GM21360 (cell line): ENCODE measurements around the gene IDUA.

Experiments used
- ATAC-seq: cut with Tn5 transposase; IDR thresholded peaks from one replicate; pipeline ENCODE4 v1.9.1; 2021; ENCODE audit warnings: mild to moderate bottlenecking, moderate library complexity; ENCODE audit not compliant: unreplicated experiment

IDUA gene

GRCh38 chr4:955931-956381 is 30.9 kb upstream of the IDUA start:
- no peak for ATAC-seq

DNA sequence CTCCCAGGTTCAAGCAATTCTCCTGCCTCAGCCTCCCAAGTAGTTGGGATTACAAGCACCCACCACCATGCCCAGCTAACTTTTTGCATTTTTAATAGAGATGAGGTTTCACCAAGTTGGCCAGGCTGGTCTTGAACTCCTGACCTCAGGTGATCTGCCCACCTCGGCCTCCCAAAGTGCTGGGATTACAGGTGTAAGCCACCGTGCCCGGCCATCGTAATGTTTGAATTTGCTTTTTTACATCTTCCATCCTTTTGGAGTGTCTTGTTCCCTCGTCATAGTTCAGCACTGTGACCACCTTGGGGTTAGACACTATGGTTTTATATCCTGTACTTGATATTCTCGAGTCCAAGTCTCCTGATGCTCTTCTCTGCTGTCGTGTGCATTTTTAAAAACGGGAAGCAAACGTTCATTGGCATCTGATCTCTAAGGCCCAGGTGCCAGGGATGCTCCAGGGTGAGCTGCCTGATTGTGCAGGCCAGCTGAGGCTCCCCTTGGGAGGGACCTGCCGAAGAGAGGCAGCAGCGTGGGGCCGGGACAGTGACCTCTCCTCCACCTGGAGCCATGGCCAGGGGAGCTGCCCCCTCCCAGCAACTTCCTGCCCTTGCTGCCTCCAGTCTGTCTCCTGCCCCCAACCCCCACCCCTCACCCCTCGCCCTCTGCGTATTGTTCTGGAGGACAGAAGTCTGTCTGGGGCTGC is 30.2 kb upstream of the IDUA start:
- no peak for ATAC-seq

GRCh38 chr4:957231-957580 is 29.6 kb upstream of the IDUA start:
- ATAC-seq = no peak

DNA sequence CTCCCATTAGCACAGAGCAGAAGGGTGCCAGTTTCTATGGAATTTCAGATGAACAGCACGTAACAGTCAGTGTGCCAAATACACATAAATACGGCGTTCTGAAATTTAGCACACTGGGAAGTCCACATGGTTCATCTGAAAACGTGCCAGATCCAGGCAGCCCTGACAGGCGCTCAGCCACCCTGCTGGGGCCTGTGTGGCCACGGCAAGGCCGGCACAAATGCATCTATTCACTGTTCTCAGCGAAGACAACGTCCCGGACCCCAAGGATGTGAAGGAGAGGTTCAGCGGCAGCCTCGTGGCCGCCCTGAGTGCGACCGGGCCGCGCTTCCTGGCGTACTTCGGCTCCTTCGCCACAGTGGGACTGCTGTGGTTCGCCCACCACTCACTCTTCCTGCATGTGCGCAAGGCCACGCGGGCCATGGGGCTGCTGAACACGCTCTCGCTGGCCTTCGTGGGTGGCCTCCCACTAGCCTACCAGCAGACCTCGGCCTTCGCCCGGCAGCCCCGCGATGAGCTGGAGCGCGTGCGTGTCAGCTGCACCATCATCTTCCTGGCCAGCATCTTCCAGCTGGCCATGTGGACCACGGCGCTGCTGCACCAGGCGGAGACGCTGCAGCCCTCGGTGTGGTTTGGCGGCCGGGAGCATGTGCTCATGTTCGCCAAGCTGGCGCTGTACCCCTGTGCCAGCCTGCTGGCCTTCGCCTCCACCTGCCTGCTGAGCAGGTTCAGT is 29.1 kb upstream of the IDUA start:
- ATAC-seq = no peak

DNA sequence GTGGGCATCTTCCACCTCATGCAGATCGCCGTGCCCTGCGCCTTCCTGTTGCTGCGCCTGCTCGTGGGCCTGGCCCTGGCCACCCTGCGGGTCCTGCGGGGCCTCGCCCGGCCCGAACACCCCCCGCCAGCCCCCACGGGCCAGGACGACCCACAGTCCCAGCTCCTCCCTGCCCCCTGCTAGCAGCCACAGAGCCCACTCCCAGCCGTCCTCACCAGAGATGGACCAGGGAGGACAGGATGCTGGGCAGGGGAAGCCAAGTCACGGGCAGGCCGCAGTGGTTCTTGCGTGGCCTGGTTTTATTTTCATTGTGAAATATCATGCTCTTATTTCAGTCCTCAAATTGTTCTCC is 28.6 kb upstream of the IDUA start:
- no peak for ATAC-seq

DNA sequence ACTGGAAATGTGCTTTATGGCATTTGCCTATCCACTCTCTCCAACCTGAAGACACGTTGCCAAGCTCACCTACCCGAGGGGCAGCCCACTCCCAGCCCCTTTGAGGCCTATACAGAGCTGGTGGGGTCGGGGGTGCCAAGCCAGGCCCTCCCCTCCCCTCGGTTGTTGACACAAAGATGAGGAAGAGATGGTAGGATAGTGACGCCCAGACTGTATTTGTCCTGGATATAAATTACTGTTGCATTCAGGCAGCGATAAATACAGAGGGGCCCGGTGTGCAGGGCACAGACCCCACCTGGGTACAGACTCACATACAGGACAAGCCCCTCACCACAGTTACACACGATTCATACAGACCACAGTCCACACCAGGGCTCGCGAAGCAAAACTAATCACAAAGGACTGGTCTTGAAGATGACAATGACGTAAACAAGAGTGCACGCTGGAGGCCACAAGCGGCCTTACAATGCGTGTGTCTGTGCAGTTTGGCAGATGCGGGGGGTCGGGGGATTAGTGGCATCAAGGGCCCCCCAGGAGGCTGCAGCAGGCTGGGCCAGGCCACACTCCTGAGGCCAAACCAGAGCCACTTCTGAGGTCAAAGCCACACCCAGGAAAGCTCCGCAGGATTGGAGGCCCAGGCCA is 28.0 kb upstream of the IDUA start:
- no peak for ATAC-seq

GRCh38 chr4:959338-960139 is 27.3 kb upstream of the IDUA start:
- no peak for ATAC-seq

- no peak for ATAC-seq
Observed at GRCh38 chr4:960140-960635, 26.7 kb upstream of the IDUA start.

- ATAC-seq = no peak
Observed at GRCh38 chr4:960636-961350, 26.1 kb upstream of the IDUA start.

DNA sequence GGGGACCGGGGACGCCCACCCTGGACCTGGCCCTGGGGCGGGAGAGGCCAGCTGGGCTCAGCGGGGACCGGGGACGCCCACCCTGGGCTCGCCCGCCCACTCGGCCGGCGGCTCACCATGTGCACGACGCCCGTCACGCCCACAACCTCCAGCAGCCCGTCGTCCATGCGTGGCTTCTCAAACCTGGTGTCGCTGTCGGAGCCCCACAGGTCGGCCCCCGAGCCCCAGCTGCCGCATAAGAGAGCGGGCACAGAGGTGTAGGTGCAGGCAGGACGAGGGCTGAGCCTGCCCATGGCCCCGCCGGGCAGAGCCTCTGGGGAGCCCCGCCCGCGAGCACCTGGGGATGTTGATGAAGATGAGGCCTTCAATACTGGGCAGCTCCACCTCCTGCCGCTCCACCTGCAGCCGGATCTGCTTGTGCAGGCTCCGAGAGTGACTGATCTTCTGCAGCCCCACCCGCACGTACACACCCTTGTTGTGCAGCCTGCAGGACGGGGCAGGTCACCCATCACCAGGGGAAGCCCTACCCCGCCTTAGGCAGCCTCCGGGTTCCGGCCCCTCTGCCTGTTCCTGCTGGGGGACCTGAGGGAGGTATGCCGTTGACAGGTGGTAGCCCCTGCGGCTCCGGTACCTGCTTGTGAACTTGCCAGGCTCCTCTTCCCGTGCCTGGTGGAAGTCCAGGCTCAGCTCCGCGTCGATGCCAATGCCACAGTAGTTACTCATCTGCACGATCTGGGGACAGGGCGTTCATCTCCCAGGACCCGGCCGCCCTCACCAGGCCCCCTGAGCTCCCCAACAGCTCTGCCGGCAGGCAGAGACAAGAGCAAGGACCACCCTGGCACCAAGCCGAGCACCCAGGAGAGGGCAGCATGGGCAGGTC is 25.3 kb upstream of the IDUA start:
- ATAC-seq = no peak

- no peak for ATAC-seq
Observed at GRCh38 chr4:962231-963208, 24.3 kb upstream of the IDUA start.

- no peak for ATAC-seq
Observed at GRCh38 chr4:963276-964225, 23.3 kb upstream of the IDUA start.

- no peak for ATAC-seq
Observed at GRCh38 chr4:964346-965025, 22.4 kb upstream of the IDUA start.

DNA sequence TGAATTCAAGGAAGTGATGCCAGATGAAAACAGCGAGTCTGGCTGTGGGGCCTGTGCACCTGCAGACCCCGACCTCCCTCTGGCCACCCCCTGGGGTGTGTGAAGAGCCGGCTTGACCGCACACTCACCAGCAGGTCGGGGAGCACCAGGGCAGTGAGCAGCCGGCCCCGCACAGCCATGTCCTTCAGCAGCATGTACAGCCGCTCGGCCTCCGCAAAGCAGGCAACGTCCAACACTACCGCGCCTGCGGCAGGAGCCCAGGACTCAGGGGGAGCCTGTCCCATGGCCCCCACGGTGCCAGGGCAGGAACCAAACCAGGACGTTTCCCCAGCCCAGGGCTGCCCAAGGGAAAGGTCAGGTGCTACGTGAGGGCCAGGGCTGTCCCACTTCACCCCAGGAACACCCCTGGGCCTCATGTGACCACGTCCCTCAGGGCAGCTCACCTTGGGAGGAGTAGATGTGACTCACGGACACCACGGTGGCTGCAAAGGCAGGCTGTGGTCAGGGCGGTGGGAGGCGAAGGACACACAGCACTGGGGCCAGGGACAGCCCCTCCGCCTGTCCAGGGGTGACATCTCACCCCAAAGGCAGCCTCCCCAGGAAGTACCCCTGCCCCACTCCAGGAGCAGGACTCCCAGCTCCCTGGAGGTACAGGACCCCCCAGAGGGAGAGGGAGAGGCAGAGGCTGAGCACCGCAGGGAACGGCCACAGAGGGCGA is 21.6 kb upstream of the IDUA start:
- no peak for ATAC-seq

DNA sequence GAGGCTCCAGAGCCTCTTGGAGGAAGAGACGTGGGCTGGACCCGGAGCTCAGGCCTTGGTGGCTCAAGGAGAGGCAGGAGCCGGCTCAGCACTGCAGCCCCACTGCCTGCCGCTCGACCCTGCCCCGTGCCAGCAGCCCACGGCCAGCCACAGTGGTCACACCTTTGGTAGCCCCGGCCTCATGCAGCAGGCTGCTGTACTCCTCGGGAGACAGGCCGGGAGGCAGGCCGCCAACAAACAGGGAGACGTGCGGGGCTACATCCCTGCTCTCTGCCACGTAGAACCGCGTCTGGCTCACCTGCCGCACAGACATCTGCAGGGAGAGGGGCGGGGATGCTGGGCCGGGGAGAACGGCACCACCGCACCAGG is 21.1 kb upstream of the IDUA start:
- ATAC-seq = no peak
